B cell (primary cell): ENCODE data around the gene SCARB1.

Experiments
- CTCF ChIP-seq: fragments of 200-600 bp; IDR thresholded peaks from one replicate; pipeline ENCODE4 v1.8.0; 2022; ENCODE audit warnings: antibody characterized with exemption, mild to moderate bottlenecking
- EZH2 ChIP-seq: IDR thresholded peaks from 2 replicates; pipeline ENCODE4 v1.6.1; 2012; ENCODE audit warnings: borderline replicate concordance, low read depth, mild to moderate bottlenecking, moderate library complexity, low read length; ENCODE audit not compliant: insufficient read depth, poor library complexity, severe bottlenecking

GRCh38 chr12:124756166-124756565, 107.5 kb downstream of the SCARB1 start:
- TF ChIP-seq EZH2 (no peak), CTCF (no peak)
